NCI-H748 treated with DMSO at 0.1 percent for 48 hours (cell line): ENCODE measurements around the gene KIF20B.
"Not testable (repeated sequence)": the region's sequence is repeated elsewhere in the genome, so short reads cannot be mapped to it uniquely, and the experiment has no call there.

Experiments used
- DNase-seq: peaks from one replicate; lab custom pipeline; 2025; lab: John Stamatoyannopoulos, UW

The KIF20B gene

DNA sequence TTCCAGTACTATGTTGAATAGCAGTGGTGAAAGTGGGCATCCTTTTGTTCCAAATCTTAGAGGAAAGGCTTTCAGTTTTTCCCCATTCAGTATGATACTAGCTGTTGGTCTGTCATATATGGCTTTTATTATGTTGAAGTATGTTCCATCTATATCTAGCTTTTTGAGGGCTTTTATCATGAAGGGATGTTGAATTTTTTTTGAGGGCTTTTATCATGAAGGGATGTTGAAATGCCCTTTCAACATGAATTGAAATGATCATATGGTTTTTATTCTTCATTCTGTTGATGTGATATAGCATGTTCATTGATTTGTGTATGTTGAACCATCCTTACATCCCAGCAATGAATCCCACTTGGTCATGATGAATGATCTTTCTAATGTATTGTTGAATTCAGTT lies 75.3 kb downstream of the KIF20B start:
- no peak for DNase-seq

DNA sequence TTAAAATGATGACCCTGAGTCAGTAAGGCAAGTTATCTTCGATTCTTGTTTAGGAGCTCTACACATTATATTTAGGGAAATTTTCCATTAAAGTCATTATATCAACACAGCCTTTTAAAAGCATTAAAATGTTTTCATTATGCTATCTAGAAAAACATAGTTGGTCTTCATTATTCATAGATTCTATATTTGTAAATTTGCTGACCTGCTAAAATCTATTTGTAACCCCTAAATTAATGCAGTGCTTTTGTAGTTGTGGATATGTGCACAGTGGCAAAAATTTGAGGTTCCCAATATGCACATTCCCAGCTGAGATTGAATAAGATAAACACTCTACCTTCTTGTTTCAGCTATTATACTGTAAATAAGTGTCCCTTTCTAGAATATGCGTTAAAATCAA lies 81.1 kb downstream of the KIF20B start:
- no peak for DNase-seq

DNA sequence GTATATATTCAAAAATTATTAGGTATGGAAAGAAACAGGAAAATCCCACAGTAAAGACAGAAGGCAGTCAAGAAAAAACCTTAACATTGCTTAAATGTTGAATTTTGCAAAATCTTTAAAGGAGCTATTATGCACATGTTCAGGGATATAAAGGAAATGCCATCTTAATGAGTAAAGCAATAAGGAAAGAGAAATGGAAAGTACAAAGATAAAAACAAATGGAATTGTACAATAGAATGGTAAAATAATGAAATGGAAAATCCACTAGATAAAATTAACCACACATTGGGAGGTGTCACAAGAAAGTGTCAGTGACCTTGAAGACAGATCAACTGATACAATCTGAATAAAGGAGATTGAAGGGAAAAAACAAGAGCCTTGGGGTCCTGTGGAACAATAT lies 82.0 kb downstream of the KIF20B start:
- no peak for DNase-seq

DNA sequence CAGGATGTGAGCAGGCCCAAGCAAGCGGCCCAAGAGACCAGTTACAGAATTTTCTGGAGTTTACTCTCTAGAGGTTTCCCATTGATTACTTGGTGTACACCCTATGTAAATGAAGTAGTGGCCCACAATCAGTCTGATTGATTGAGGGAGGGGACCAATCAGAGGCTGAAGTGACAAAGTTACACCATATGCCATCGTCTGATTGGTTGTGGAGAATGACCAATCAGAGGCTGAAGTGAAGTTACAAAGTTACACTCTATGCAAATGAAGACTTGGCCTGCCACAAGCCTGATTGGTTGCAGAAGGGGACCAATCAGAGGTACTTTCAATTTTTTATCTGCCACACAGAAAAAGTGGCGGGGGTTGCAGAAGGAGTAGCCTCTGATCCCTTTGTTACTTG lies 83.7 kb downstream of the KIF20B start:
- no peak for DNase-seq

DNA sequence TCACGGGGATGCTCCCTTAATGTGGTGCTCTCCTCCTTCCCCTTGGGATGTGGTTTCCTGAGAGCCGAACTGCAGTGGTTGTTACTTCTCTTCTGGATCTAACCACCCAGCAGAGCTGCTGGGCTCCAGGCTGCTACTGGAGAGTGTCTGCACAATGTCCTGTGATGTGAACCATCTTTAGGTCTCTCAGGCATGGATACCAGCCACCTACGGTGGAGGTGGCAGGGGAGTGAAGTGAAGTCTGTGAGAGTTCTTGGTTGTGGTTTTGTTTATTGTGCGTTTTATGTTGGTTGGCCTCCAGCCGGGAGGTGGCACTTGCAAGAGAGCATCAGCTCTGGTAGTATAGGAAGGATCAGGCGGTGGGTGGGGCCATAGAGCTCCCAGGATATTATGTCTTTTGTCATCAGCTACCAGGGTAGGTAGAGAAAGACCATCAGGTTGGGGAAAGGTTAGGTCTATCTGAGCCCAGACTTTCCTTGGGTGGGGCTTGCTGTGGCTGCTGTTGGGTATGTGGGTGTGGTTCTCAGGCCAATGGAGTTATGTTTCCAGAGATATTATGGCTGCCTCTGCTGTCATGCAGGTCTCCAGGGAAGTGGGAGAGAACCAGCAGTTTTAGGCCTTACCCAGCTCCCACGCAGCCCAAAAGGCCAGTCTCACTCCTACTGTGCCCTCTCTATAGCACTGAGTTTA lies 87.9 kb downstream of the KIF20B start:
- no peak for DNase-seq

DNA sequence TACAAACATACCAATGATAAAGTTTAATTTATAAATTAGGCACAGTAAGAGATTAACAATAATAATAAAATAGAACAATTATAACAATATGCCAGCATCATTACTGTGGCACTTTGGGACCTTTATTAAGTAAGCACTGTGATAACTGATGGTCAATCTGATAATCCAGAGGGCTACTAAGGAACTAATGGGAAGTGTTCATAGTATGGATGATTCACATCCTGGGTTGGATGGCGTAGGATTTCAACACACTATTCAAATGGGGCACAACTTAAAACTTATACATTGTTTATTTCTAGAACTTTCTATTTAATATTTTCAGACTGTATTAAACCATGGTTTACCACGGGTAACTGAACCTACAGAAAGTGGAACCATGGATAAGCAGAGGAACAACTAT lies 90.8 kb downstream of the KIF20B start:
- DNase-seq: no peak

DNA sequence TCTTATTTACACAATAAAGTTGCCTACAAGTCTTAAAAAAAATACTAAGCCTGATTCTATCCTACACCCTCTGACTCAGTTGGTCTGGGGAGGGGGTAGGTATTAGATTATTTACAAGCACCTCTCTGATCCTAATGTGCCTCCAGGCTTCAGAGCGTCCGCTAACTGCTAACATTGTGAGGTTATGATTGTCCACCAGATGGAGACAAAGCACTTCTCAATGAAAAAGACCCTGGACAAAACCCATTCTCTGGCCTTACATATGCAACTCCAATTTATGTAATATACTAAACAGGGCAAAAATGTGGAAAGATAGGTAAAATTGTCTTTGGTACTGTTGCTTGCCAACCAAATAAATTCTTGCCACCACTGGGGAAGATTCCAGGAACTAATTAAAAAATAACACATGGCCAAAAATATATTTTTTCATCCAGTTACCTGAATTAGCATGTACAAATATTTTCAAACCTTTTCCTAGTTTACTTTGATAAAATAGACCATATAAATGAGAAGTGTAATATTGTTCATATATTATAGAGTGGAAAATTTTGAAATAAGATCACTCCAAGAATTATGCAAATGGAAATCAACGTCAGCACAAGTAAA lies 92.4 kb downstream of the KIF20B start:
- peak; percentile 63 for DNase-seq

DNA sequence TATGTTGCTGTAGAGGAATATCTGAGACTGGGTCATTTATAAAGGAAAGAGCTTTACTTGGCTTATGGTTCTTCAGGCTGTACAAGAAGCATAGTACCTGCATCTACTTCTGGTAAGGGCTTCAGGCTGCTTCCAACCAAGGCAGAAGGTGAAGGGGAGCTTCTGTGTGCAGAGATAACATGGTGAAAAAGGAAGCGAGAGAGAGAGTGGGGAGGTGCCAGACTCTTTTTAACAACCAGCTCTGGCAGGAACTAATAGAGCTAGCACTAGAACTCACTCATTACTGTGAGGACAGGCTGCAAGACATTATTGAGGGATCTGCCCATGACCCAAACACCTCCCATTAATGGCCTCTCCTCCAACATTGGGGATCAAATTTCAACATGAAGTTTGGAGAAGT lies 94.5 kb downstream of the KIF20B start:
- DNase-seq: no peak

DNA sequence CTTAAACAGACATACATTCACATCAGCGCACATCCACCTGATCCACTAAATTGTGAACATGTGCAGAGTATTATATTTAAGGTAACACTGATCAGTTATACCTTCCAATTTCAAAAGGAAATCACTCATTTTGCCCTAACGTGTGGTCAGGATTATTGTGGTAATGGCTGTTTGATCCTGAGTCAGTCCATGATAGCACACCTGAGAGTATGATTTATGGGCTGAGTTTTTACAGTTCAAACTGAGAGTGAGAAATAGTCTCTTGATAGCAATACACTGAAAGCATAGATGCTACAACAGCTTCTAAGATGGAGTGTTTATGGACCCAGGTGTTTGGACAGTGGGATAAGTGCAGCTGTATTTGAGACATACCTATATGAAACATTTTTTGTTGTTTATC lies 96.7 kb downstream of the KIF20B start:
- DNase-seq: no peak

DNA sequence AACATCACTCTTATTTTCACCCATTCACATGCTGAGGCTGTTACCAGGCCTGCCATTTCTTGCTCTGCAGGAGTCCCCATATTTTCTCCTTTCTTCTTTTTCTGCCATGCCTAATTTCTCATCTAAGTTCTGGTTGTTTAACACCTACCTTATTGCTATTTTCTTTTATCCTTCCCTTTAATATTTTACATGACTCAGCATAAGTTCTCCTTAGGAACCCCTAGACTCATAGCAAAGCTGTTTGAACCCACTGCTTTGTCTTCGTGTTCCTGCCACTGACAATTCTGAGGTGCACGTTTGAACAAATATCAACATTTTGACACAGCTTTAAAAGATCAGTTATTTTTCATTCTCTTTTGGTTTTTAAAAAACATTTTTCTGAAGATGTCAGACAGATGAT lies 98.2 kb downstream of the KIF20B start:
- no peak for DNase-seq

DNA sequence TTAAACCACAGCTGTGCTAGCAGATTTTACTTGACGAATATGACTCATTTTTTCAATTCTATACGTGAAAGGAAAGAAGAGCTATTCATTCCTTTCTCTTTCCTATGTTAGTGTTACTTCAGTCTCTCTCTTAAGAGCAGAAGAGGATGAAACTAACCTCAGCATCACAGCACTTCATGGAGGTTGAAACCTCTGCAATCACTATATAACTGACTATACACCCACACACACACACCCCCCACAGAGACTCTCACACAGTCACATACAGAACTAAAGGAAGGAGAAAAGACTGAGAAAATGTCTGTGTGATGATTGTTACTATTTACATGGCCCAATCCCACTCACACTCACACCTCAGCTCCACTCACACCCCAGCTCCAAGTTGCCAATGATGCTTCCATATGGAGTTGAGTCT lies 104.2 kb downstream of the KIF20B start:
- DNase-seq: no peak

DNA sequence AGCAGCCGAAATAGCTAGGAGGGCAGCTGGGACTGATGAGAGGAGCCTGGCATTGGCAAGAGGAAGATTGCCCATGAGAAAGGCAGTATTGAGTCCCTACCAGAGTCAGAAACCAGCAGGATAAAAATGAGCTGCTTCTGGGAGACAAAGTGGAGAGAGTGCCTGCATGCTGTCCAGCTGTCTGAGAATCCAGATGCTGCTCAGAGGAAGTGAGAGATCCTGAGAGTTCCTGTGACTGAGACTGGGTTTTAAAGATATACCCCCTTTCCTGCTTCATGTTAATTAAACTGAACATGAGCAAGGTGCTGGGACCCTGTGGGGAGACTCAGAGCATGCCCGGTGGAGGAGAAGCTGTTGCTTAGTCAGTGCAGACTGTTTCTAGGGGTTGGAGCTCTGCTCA lies 107.5 kb downstream of the KIF20B start:
- DNase-seq: no peak

DNA sequence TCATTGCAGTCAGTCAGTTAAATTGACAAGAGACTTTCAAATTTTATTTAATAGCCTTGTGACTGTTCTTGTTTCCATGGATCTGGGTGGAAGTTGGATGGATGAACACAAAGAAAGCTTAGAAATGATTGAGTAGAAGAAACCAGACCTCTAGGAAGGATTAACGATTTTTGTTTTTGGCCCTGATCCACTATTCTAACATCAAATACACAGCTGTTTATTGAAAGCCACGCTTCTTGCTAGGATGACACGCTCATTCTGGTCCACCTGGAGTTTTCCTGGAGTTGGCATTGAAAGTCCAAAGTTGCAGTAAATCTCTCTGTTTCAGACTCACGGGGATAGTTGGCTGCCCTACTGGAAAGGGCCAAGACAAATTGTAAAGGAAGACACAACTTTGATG lies 108.4 kb downstream of the KIF20B start:
- no peak for DNase-seq

DNA sequence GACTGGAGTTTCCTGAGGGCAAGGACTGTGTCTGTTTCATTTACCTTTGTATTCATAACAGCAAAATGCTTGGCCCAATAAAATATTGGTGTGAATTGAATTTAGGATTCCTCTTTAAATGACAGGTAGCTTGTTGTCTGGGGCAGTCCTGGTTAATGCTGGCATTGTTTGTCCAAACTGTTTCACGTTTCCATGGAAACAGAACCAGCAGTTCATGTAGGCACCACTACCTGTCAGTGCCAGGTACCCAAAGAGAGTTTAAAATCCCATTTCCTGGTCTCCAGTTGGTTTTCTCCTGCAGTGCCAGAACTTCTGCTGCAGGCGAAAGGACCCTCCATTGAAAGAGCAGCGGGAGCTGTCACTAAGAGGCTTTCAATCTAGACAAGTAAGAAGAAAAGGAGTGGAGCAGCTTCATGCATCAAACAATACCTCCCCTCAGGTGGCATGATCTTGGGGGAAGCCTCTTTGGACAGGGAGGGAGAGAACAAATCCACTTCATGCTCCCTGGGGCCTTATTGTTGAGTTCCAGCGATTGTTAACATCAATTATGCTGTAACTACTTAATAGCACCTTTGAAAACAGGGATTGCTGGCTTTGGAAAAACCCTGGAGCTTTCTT lies 109.6 kb downstream of the KIF20B start:
- DNase-seq: peak; percentile 71

DNA sequence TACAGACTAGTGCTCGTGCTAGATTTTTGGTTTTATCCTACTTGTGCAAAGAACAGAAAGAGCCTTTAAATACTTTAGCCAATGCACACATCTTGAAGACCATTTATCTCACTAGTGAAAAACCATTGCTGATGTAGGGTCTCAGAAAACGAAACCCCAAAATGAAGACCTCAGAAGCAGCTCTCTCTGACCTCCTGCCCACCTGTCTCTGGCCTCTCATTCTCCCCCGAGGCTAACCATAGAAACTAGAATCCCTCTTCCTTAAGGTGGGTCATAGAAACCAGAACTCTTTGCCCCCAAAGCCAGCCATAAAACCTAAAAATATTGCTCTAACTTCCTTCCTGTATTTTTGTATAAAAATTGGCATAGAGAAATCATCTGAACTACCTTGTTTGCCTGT lies 112.2 kb downstream of the KIF20B start:
- DNase-seq: no peak

DNA sequence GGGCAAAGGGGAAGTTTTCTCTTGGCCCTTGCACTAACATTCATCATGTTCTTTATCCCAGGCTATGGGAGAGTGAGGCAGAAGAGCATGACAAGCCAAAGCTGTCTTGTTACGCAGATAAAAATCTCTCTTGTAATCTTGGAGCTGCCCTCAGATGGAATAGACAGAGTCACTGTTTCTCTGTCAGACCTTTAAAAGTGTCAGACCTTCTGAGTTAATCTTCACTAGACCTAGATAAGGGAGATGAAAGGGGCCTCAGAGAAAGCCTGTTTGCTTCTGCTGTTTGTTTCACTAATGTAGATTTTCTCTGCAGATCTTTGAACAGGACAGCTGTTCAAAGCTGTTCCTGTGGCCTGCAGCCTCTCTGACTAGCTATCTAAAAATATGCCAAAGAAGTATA lies 112.9 kb downstream of the KIF20B start:
- no peak for DNase-seq

DNA sequence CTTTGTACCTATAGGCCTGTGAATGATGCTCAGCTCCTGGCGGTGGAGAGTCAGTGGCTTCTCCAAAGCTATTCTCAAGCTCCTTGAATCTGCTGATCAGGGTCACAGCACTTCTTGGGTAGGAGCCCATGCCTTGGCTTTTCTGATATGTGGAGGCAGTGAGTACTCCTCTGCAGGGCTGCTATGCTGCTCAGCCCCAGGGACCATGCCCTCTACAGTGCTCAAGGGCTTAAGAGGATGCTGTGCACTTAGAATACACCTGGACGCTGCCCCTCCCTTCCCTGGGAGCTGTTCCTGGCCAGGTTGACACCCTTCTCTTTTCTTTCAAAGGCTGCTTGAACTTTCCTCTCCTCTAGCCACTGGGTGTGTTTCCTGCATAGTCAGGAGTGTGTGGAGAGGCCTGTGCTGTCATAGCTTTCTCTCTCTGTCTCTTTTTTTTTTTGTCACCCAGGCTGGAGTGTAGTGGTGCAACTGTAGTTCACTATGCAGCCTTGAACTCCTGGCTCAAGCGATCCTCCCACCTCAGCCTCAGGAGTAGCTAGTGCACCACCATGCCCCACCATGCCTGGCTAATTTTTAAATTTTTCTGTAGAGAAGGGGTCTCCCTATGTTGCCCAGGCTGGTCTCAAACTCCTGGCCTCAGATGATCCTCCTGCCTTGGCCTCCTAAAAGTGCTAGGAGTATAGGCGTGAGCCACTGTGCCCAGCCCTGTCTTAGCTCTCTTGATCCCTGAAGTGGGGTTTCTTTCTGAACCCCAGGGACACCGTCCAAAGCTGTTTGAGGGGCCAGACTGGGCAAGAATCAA lies 113.9 kb downstream of the KIF20B start:
- DNase-seq: no peak

DNA sequence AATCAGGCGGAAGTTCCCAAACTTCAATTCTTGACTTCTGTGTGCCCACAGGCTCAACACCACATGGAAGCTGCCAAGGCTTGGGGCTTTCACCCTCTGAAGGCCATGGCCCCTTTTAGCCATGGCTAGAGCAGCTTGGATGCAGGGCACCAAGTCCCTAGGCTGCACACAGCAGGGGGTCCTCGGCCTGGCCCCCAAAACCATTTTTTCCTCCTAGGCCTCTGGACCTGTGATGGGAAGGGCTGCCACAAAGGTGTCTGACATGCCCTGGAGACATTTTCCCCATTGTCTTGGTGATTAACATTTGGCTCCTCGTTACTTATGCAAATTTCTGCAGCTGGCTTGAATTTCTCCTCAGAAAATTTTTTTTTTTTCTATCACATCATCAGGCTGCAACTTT lies 117.6 kb downstream of the KIF20B start:
- DNase-seq: not testable (repeated sequence)
